Osteoblast (primary cell): ENCODE data around the gene AUH. TPM values are rescaled to one million over a fixed set of nuclear protein-coding genes. Genes with fewer than 3 reads are reported as not detected.

ENCODE experiments used
- DNase-seq: peaks from one replicate; pipeline ENCODE4 v3.0.0; 2011; ENCODE audit warnings: low spot score, mixed read lengths; ENCODE audit not compliant: insufficient read length; ENCODE audit errors: missing footprints
- H2AFZ ChIP-seq: 2 replicates; pipeline ENCODE4 v1.6.0; 2011; ENCODE audit warnings: mild to moderate bottlenecking, low read length
- H3K27ac ChIP-seq: 2 replicates; pipeline ENCODE4 v1.5.1; 2011; ENCODE audit warnings: mild to moderate bottlenecking, low read depth, low read length, moderate library complexity
- H3K27me3 ChIP-seq: 2 replicates; pipeline ENCODE4 v1.6.0; 2012; ENCODE audit warnings: mild to moderate bottlenecking, control low read depth, inconsistent platforms, low read length, moderate library complexity; ENCODE audit not compliant: insufficient read depth
- H3K36me3 ChIP-seq: 2 replicates; pipeline ENCODE4 v1.5.1; 2011; ENCODE audit warnings: mild to moderate bottlenecking, low read length, control low read depth, moderate library complexity; ENCODE audit not compliant: insufficient read depth
- H3K4me1 ChIP-seq: 2 replicates; pipeline ENCODE4 v1.5.1; 2011; ENCODE audit warnings: mild to moderate bottlenecking, low read length, control low read depth, moderate library complexity; ENCODE audit not compliant: insufficient read depth
- H3K4me2 ChIP-seq: 2 replicates; pipeline ENCODE4 v1.6.0; 2011; ENCODE audit warnings: mild to moderate bottlenecking, low read length; ENCODE audit not compliant: insufficient read depth
- H3K4me3 ChIP-seq: fragments of 200-600 bp; sonication (generic); 3 replicates; pipeline ENCODE4 v1.5.1; 2012; ENCODE audit warnings: mild to moderate bottlenecking, low read length, inconsistent platforms; ENCODE audit not compliant: insufficient read depth
- H3K79me2 ChIP-seq: 2 replicates; pipeline ENCODE4 v1.6.0; 2012; ENCODE audit warnings: mild to moderate bottlenecking, low read length, control low read depth, inconsistent platforms; ENCODE audit not compliant: insufficient read depth
- H3K9me3 ChIP-seq: 2 replicates; pipeline ENCODE4 v1.5.1; 2011; ENCODE audit warnings: low read depth, low read length, control low read depth
- H4K20me1 ChIP-seq: 2 replicates; pipeline ENCODE4 v1.6.0; 2012; ENCODE audit warnings: mild to moderate bottlenecking, low read length, control low read depth; ENCODE audit not compliant: insufficient read depth
- CTCF ChIP-seq: IDR thresholded peaks from 2 replicates; pipeline ENCODE4 v1.5.1; 2011; ENCODE audit warnings: mild to moderate bottlenecking, low read depth, low read length, moderate library complexity; ENCODE audit errors: extremely low read depth
- total RNA-seq: library from RNA; depleted of rRNA; stranded (reverse); fragments of >200 nt; gene quantifications from 2 replicates; pipeline ENCODE4 v1.2.3, GENCODE V29; 2012

AUH gene
- total RNA-seq, 1 donor: 17.0 TPM

GRCh38 chr9:91346644-91347043, 15.1 kb downstream of the AUH start:
- Histone ChIP-seq H3K36me3 (peaks cover 7% of the 10 kb centered on the region), H3K27ac (no peak overlapping the region), H3K4me3 (no peak overlapping the region), H3K4me2 (no peak overlapping the region), H3K27me3 (no peaks in the 10 kb centered on the region), H3K79me2 (no peaks in the 10 kb centered on the region), H3K4me1 (no peaks in the 10 kb centered on the region), H2AFZ (no peak overlapping the region), H3K9me3 (peaks cover 2% of the 10 kb centered on the region), H4K20me1 (no peaks in the 10 kb centered on the region)
- no peak for TF ChIP-seq CTCF
- DNase-seq: no peak

- DNase-seq: no peak
- no peak for TF ChIP-seq CTCF
- Histone ChIP-seq H3K4me1 (no peaks in the 10 kb centered on the region), H3K27ac (no peak overlapping the region), H3K27me3 (no peaks in the 10 kb centered on the region), H3K9me3 (peaks cover 2% of the 10 kb centered on the region), H3K4me3 (no peak overlapping the region), H4K20me1 (no peaks in the 10 kb centered on the region), H3K4me2 (no peak overlapping the region), H3K36me3 (peaks cover 8% of the 10 kb centered on the region), H2AFZ (no peak overlapping the region), H3K79me2 (no peaks in the 10 kb centered on the region)
These were observed 15.7 kb downstream of the AUH start for GRCh38 chr9:91345978-91346377.

GRCh38 chr9:91342575-91342974, 19.1 kb downstream of the AUH start:
- Histone ChIP-seq H3K27me3 (no peaks in the 10 kb centered on the region), H2AFZ (no peak overlapping the region), H3K9me3 (peaks cover 2% of the 10 kb centered on the region), H3K27ac (no peak overlapping the region), H4K20me1 (no peaks in the 10 kb centered on the region), H3K36me3 (peaks cover 13% of the 10 kb centered on the region), H3K79me2 (no peaks in the 10 kb centered on the region), H3K4me1 (no peaks in the 10 kb centered on the region), H3K4me3 (no peak overlapping the region), H3K4me2 (no peak overlapping the region)
- no peak for DNase-seq
- no peak for TF ChIP-seq CTCF

- no peak for DNase-seq
- peaks cover 2% of the 10 kb centered on the region for H3K9me3 ChIP-seq
- no peaks in the 10 kb centered on the region for H4K20me1 ChIP-seq
- peaks cover 13% of the 10 kb centered on the region for H3K36me3 ChIP-seq
- no peak overlapping the region for H3K27ac ChIP-seq
- no peak overlapping the region for H3K4me2 ChIP-seq
- H3K27me3 ChIP-seq: no peaks in the 10 kb centered on the region
- no peak overlapping the region for H2AFZ ChIP-seq
- no peak for TF ChIP-seq CTCF
- no peaks in the 10 kb centered on the region for H3K4me1 ChIP-seq
- H3K4me3 ChIP-seq: no peak overlapping the region
- H3K79me2 ChIP-seq: no peaks in the 10 kb centered on the region
These were observed 20.0 kb downstream of the AUH start for GRCh38 chr9:91341749-91342148.
